Stimulated activated naive CD8-positive, alpha-beta T cell treated with anti-CD3 and anti-CD28 coated beads, Interleukin-15, Interleukin-2, amounts not matched to agents 100 ng/mL and 50 ng/mL, for 24 hours (primary cell): ENCODE measurements around the gene DOK3.

Experiments
- H3K27ac Mint-ChIP-seq: one replicate; pipeline ENCODE4 v1.8.0; 2021; ENCODE audit warnings: mild to moderate bottlenecking, mixed read lengths
- H3K27me3 Mint-ChIP-seq: one replicate; pipeline ENCODE4 v1.8.0; 2021; ENCODE audit warnings: mixed read lengths
- H3K36me3 Mint-ChIP-seq: one replicate; pipeline ENCODE4 v1.8.0; 2021; ENCODE audit warnings: low read depth, mixed read lengths
- H3K4me1 Mint-ChIP-seq: one replicate; pipeline ENCODE4 v1.8.0; 2021; ENCODE audit warnings: low read depth, mixed read lengths
- H3K4me3 Mint-ChIP-seq: one replicate; pipeline ENCODE4 v1.8.0; 2021; ENCODE audit warnings: mild to moderate bottlenecking, mixed read lengths
- H3K9me3 Mint-ChIP-seq: one replicate; pipeline ENCODE4 v1.8.0; 2021; ENCODE audit warnings: mixed read lengths

Gene DOK3

DNA sequence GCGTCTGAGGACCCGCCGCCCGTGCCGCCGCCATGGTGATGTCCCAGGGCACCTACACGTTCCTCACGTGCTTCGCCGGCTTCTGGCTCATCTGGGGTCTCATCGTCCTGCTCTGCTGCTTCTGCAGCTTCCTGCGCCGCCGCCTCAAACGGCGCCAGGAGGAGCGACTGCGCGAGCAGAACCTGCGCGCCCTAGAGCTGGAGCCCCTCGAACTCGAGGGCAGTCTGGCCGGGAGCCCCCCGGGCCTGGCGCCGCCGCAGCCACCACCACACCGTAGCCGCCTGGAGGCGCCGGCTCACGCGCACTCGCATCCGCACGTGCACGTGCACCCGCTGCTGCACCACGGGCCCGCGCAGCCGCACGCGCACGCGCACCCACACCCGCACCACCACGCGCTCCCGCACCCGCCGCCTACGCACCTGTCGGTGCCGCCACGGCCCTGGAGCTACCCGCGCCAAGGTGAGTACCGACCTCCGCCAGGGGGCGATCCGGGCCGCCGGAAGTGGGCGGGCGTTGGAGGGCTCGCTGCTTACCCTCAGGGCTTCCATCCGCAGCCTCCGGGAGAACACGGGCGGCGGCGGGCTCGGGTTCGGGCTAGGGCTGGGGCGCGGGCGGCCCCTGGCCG lies 54.5 kb downstream of the DOK3 start:
- H3K4me1 Mint-ChIP-seq = peaks cover 32% of the 10 kb centered on the region
- no peaks in the 10 kb centered on the region for H3K9me3 Mint-ChIP-seq
- H3K27ac Mint-ChIP-seq = peak overlapping the region; percentile 67
- H3K4me3 Mint-ChIP-seq = peak overlapping the region; percentile 87
- no peaks in the 10 kb centered on the region for H3K27me3 Mint-ChIP-seq
- H3K36me3 Mint-ChIP-seq = peaks cover 9% of the 10 kb centered on the region

DNA sequence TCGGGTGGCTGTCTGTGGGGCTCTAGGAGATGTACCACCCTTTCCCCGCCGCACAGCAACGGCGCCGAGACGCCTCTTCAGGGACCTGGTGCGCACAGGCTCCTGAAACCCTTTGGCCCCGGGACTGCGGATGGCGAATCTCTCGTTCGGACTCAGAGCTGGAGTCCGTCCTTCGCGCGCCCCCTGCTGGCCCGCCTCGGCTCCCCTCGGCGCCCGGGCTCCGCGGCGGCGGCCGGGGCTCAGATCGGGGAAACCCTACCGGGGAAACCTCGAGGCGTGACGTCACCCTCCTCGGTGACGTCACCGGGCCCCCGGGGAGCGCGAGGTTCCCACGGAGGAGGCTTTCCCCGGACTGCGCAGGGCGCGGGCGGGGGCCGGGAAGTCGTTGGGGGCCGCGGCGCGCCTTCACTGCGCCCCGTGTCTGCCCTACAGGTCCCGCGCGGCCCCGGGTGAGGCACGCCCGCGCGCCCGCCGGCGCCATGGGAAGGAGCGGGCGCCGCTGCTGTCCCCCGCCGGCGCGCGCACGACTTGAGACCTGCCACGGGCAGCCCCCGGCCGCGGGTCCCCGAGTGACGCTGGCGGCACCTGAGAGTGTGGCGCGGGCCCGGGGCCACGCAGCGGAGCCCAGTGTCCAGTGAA lies 55.1 kb downstream of the DOK3 start:
- Mint-ChIP-seq H3K4me1 (peaks cover 32% of the 10 kb centered on the region), H3K4me3 (peak overlapping the region; percentile 87), H3K36me3 (peaks cover 9% of the 10 kb centered on the region), H3K9me3 (no peaks in the 10 kb centered on the region), H3K27me3 (no peaks in the 10 kb centered on the region), H3K27ac (no peak overlapping the region)

DNA sequence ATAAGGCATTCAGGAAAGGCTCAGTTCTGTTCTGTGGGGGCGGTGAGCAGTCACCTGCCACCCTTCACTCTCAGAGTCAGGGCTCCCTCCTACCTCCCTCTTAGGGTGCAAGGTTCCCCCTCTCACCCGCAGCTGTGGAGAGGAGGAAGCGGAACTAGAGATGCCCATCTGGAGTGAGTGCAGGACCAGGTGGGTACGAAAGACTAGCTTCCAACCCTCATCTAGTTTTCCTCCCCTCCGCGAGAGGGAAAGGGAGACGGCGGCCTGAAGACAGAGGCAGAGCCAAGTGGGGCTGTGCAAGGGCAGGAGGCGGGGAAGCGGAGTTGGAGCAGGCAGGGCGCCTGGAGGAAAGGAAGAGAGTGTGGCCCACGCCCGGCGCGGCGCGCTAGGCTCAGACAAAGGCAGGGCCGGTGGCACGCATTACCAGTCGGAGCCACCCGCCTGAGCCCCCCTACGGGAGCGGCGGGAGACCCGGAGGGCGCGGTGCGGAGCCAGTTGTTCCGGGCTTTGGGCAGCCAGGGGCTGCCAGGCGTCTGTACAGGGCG lies 55.7 kb downstream of the DOK3 start:
- Mint-ChIP-seq H3K27ac (peak overlapping the region; percentile 63), H3K9me3 (no peaks in the 10 kb centered on the region), H3K27me3 (no peaks in the 10 kb centered on the region), H3K4me1 (peaks cover 32% of the 10 kb centered on the region), H3K4me3 (peak overlapping the region; percentile 87), H3K36me3 (peaks cover 9% of the 10 kb centered on the region)

DNA sequence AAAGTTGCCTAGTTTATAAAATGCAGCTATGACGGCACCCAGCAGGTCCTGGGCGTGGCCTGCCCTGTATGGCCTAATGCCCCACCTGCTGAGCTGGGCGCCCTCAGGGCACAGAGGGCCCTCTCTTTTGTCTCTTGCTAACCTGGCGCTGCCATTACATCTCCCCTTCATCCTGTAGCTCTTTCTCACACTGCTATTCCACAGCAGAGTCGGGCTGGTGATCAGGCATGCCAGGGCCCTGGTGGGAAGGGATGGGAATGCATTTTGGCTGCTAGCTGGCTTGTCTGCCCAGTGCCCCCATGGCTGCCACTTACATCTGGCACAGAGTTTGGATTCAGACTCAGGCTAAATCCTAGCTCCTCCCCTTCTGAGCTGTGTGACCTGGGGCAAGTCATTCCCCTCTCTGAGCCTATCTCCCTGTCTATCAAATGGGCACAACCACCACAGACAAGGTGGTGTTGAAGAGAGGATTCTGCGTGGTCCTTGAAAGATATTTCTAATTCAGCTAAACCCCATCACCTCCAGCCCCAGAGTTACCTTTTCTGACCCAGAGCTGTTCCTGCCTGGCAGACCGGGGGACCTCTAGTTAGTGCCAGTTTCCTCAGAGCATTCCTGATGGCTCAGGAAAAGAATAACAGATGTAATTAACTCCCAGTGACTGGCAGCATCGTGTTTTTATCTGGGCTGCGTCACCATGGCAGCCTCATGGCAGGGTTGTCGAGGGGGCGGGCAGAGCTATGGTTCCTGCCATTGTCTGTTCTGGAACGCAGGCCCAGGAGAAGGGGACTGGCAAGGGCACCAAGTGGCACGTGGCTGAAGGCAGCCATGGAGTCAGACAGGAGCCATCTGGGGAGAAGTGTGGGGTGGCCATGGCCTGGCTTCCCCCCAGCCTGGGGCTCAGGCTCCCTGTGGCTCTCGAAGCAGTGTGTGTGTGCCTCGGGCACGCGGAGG lies 56.7 kb downstream of the DOK3 start:
- peak overlapping the region; percentile 87 for H3K4me3 Mint-ChIP-seq
- no peak overlapping the region for H3K27ac Mint-ChIP-seq
- peaks cover 9% of the 10 kb centered on the region for H3K36me3 Mint-ChIP-seq
- no peaks in the 10 kb centered on the region for H3K9me3 Mint-ChIP-seq
- H3K27me3 Mint-ChIP-seq = no peaks in the 10 kb centered on the region
- H3K4me1 Mint-ChIP-seq = peaks cover 41% of the 10 kb centered on the region
